Neuronal stem cell (in vitro differentiated cells): Measurements from ENCODE around the gene ADIG.

ENCODE experiments used
- DNase-seq: peaks from one replicate; pipeline ENCODE4 v3.0.0-alpha.2; 2013; ENCODE audit warnings: low spot score
- H2AFZ ChIP-seq: one replicate; pipeline ENCODE4 v1.6.1; 2013; ENCODE audit warnings: mild to moderate bottlenecking, low read length, inconsistent platforms
- H2AK5ac ChIP-seq: 2 replicates; pipeline ENCODE4 v1.6.1; 2013; ENCODE audit warnings: low read depth, mild to moderate bottlenecking, inconsistent platforms, low read length, moderate library complexity, mixed read lengths
- H2BK120ac ChIP-seq: 2 replicates; pipeline ENCODE4 v1.6.1; 2013; ENCODE audit warnings: low read depth, mild to moderate bottlenecking, inconsistent platforms, low read length, moderate library complexity, mixed read lengths
- H2BK12ac ChIP-seq: one replicate; pipeline ENCODE4 v1.6.1; 2013; ENCODE audit warnings: low read length, inconsistent platforms
- H2BK15ac ChIP-seq: 2 replicates; pipeline ENCODE4 v1.6.1; 2013; ENCODE audit warnings: mild to moderate bottlenecking, low read length, inconsistent platforms, mixed read lengths
- H2BK5ac ChIP-seq: one replicate; pipeline ENCODE4 v1.6.1; 2013; ENCODE audit warnings: inconsistent platforms, mild to moderate bottlenecking, low read length, moderate library complexity
- H3K14ac ChIP-seq: one replicate; pipeline ENCODE4 v1.6.1; 2013; ENCODE audit warnings: low read length, inconsistent platforms
- H3K18ac ChIP-seq: 2 replicates; pipeline ENCODE4 v1.6.1; 2013; ENCODE audit warnings: low read length, inconsistent platforms
- H3K23ac ChIP-seq: 2 replicates; pipeline ENCODE4 v1.6.1; 2013; ENCODE audit warnings: low read depth, mild to moderate bottlenecking, mixed read lengths, low read length, inconsistent platforms; ENCODE audit not compliant: poor library complexity
- H3K27ac ChIP-seq: replicated peaks from 3 replicates; pipeline ENCODE4 v1.5.1; 2013; ENCODE audit warnings: low read length, inconsistent platforms
- H3K27me3 ChIP-seq, 3 experiments: 2 replicates each; pipeline ENCODE4 v1.6.1; 2013; ENCODE audit warnings: low read length in 3 of 3, mild to moderate bottlenecking in 2 of 3, inconsistent platforms in 1 of 3, low read depth in 1 of 3, mixed read lengths in 1 of 3, moderate library complexity in 1 of 3; ENCODE audit not compliant: control insufficient read depth in 3 of 3, insufficient read depth in 3 of 3
- H3K36me3 ChIP-seq, 2 donors: replicated peaks in 1 of 2; 2 replicates each; pipeline ENCODE4 v1.6.1; 2013; ENCODE audit warnings: low read length in 2 of 2; ENCODE audit not compliant: control insufficient read depth in 2 of 2, insufficient read depth in 2 of 2
- H3K4ac ChIP-seq: 2 replicates; pipeline ENCODE4 v1.6.1; 2013; ENCODE audit warnings: inconsistent platforms, mild to moderate bottlenecking, low read length, moderate library complexity
- H3K4me1 ChIP-seq, 2 donors: 1 replicate in 1 of 2; 2 replicates in 1 of 2; pipeline ENCODE4 v1.6.1; 2013; ENCODE audit warnings: low read length in 2 of 2, low read depth in 1 of 2; ENCODE audit not compliant: control insufficient read depth in 2 of 2, insufficient read depth in 1 of 2
- H3K4me2 ChIP-seq: one replicate; pipeline ENCODE4 v1.6.1; 2013; ENCODE audit warnings: mild to moderate bottlenecking, low read length, inconsistent platforms; ENCODE audit not compliant: insufficient read depth, poor library complexity, severe bottlenecking
- H3K4me3 ChIP-seq, 2 donors: 2 replicates each; pipeline ENCODE4 v1.5.1; 2013; ENCODE audit warnings: low read length in 2 of 2, mild to moderate bottlenecking in 2 of 2, inconsistent platforms in 1 of 2, moderate library complexity in 1 of 2
- H3K79me1 ChIP-seq: one replicate; pipeline ENCODE4 v1.6.1; 2013; ENCODE audit warnings: low read depth, mild to moderate bottlenecking, inconsistent platforms, low read length, moderate library complexity
- H3K9ac ChIP-seq: one replicate; pipeline ENCODE4 v1.6.1; 2013; ENCODE audit warnings: mild to moderate bottlenecking, low read depth, low read length, inconsistent platforms; ENCODE audit not compliant: poor library complexity
- H3K9me3 ChIP-seq, 2 donors: replicated peaks in 1 of 2; 2 replicates each; pipeline versions ENCODE3 to v1.6.1; 2013; ENCODE audit warnings: low read length in 2 of 2, mild to moderate bottlenecking in 2 of 2, inconsistent platforms in 1 of 2, low read depth in 1 of 2, mixed read lengths in 1 of 2, moderate library complexity in 1 of 2; ENCODE audit not compliant: control insufficient read depth in 2 of 2, insufficient read depth in 1 of 2
- H4K8ac ChIP-seq: one replicate; pipeline ENCODE4 v1.6.1; 2013; ENCODE audit warnings: low read depth, mild to moderate bottlenecking, inconsistent platforms, low read length, moderate library complexity
- H4K91ac ChIP-seq: one replicate; pipeline ENCODE4 v1.6.1; 2013; ENCODE audit warnings: low read length, low read depth, mild to moderate bottlenecking, inconsistent platforms; ENCODE audit not compliant: poor library complexity
- WGBS, 2 donors: extraction: QIAGEN DNeasy Blood & Tissue Kit; methylation state at CpG; one replicate each; pipeline ENCODE4 v1.1.7; 2013; ENCODE audit warnings: missing lambda C conversion rate in 2 of 2, mixed read lengths in 1 of 2; ENCODE audit not compliant: insufficient read length in 2 of 2, insufficient replicate concordance in 1 of 2; ENCODE audit errors: extremely low coverage in 2 of 2; 5-methylcytosine and 5-hydroxymethylcytosine counted together

ADIG gene

GRCh38 chr20:38588303-38588702 is 7.3 kb downstream of the ADIG start:
- WGBS, 2 donors = no CpG with 5 or more reads among the region's 6 CpGs
- H3K4me1 ChIP-seq = peaks cover 0 to 10% of the 10 kb centered on the region in 2 donors
- H3K4ac ChIP-seq = no peak overlapping the region

GRCh38 chr20:38589351-38589750 is 8.4 kb downstream of the ADIG start:
- no peak overlapping the region for H4K91ac ChIP-seq
- H2BK12ac ChIP-seq = no peak overlapping the region
- H3K4ac ChIP-seq = no peak overlapping the region
- H3K23ac ChIP-seq = no peak overlapping the region
- no peak overlapping the region for H3K14ac ChIP-seq
- no peak overlapping the region for H3K18ac ChIP-seq
- H2AFZ ChIP-seq = no peak overlapping the region
- H3K36me3 ChIP-seq = no peaks in the 10 kb centered on the region
- no peak overlapping the region for H4K8ac ChIP-seq
- H2AK5ac ChIP-seq = no peak overlapping the region
- H2BK5ac ChIP-seq = no peak overlapping the region
- H3K27me3 ChIP-seq = peaks cover 0 to 9% (median 0%) of the 10 kb centered on the region in 3 experiments
- no peak overlapping the region for H2BK15ac ChIP-seq
- no peak overlapping the region for H3K4me2 ChIP-seq
- WGBS, 2 donors = no CpG with 5 or more reads among the region's 4 CpGs
- H3K9ac ChIP-seq = no peak overlapping the region
- no peaks in the 10 kb centered on the region for H3K79me1 ChIP-seq
- no peak overlapping the region for H2BK120ac ChIP-seq
- no peak overlapping the region for H3K27ac ChIP-seq
- no peak overlapping the region for H3K4me3 ChIP-seq
- H3K9me3 ChIP-seq = no peaks in the 10 kb centered on the region
- DNase-seq = no peak
- peaks cover 0 to 7% of the 10 kb centered on the region in 2 donors for H3K4me1 ChIP-seq

More at GRCh38 chr20:38588303-38588702, 7.3 kb downstream of the ADIG start:
- Histone ChIP-seq H3K27ac (no peak overlapping the region), H3K9ac (no peak overlapping the region), H4K8ac (no peak overlapping the region), H3K79me1 (no peaks in the 10 kb centered on the region), H2BK5ac (no peak overlapping the region), H3K4me3 (no peak overlapping the region), H2AK5ac (no peak overlapping the region), H2BK15ac (no peak overlapping the region), H2BK12ac (no peak overlapping the region), H4K91ac (no peak overlapping the region), H2BK120ac (no peak overlapping the region), H3K23ac (peak overlapping the region; percentile 14), H2AFZ (no peak overlapping the region), H3K9me3 (no peaks in the 10 kb centered on the region), H3K4me2 (no peak overlapping the region), H3K27me3 (peaks cover 0 to 13% (median 0%) of the 10 kb centered on the region in 3 experiments), H3K18ac (no peak overlapping the region), H3K36me3 (no peaks in the 10 kb centered on the region), H3K14ac (no peak overlapping the region)
- no peak for DNase-seq

GRCh38 chr20:38589967-38590675 is 9.1 kb downstream of the ADIG start:
- Histone ChIP-seq H3K18ac (no peak overlapping the region), H2BK5ac (no peak overlapping the region), H3K36me3 (no peaks in the 10 kb centered on the region), H3K4me3 (peak overlapping the region in 1 of 2 donors; percentile 59), H2BK120ac (no peak overlapping the region), H3K23ac (no peak overlapping the region), H2BK15ac (no peak overlapping the region), H4K8ac (no peak overlapping the region), H2AK5ac (no peak overlapping the region), H2BK12ac (no peak overlapping the region), H3K4ac (no peak overlapping the region), H3K27ac (no peak overlapping the region), H3K14ac (no peak overlapping the region), H3K4me2 (no peak overlapping the region), H2AFZ (no peak overlapping the region), H4K91ac (no peak overlapping the region), H3K27me3 (peaks cover 0 to 8% (median 0%) of the 10 kb centered on the region in 3 experiments), H3K4me1 (peaks cover 0 to 7% of the 10 kb centered on the region in 2 donors), H3K79me1 (no peaks in the 10 kb centered on the region), H3K9ac (no peak overlapping the region), H3K9me3 (no peaks in the 10 kb centered on the region)
- 100% methylated on average over 2 of the region's 3 CpGs; no CpG with 5 or more reads in 1 of the 2 donors for WGBS, 2 donors
- DNase-seq = no peak

GRCh38 chr20:38590676-38591473 is 9.9 kb downstream of the ADIG start:
- WGBS, 2 donors = no CpG with 5 or more reads among the region's 18 CpGs
- H2BK120ac ChIP-seq = no peak overlapping the region
- H2BK12ac ChIP-seq = no peak overlapping the region
- peak overlapping the region; percentile 12 for H2BK15ac ChIP-seq
- no peak overlapping the region for H3K14ac ChIP-seq
- no peaks in the 10 kb centered on the region for H3K9me3 ChIP-seq
- H2BK5ac ChIP-seq = no peak overlapping the region
- H3K79me1 ChIP-seq = no peaks in the 10 kb centered on the region
- H3K9ac ChIP-seq = no peak overlapping the region
- H3K4me1 ChIP-seq = peaks cover 0 to 7% of the 10 kb centered on the region in 2 donors
- H3K4me3 ChIP-seq = no peak overlapping the region
- peak overlapping the region; percentile 46 for H3K18ac ChIP-seq
- H3K36me3 ChIP-seq = no peaks in the 10 kb centered on the region
- no peak overlapping the region for H3K23ac ChIP-seq
- H3K27me3 ChIP-seq = peaks cover 0 to 5% (median 0%) of the 10 kb centered on the region in 3 experiments
- H4K91ac ChIP-seq = no peak overlapping the region
- no peak overlapping the region for H3K27ac ChIP-seq
- no peak overlapping the region for H3K4ac ChIP-seq
- peak overlapping the region; percentile 10 for H2AK5ac ChIP-seq
- no peak for DNase-seq
- H4K8ac ChIP-seq = no peak overlapping the region
- H3K4me2 ChIP-seq = no peak overlapping the region
- H2AFZ ChIP-seq = peak overlapping the region; percentile 57
